Spleen (tissue), 7 donors: ENCODE measurements around the gene CASTOR2.

Experiments used
- POLR2A ChIP-seq, 3 donors: fragments of 450-650 bp; IDR thresholded peaks; one replicate each; pipeline ENCODE4 v1.5.1; 2017; ENCODE audit warnings: antibody characterized with exemption in 3 of 3, mild to moderate bottlenecking in 1 of 3
- TF ChIP-seq, protein P1 (sequence below), 11 experiments: fragments of 200-600 bp in 7 of 11; fragments of 450-650 bp in 4 of 11; sonication (generic) in 4 of 11; IDR thresholded peaks in 8 of 11; conservative IDR thresholded peaks in 3 of 11; 1 replicate in 7 of 11; 2 replicates in 4 of 11; pipeline versions ENCODE4 v1.4.0 to v1.8.0; 2016 to 2021; ENCODE audit warnings: antibody characterized with exemption in 11 of 11, inconsistent platforms in 4 of 11, mild to moderate bottlenecking in 1 of 11
- donor health status: DM: no; HTN: no; CAD: no; lungs with moderate emphysema.
- donor health status: DM: no; HTN: no; CAD: no.
- donor health status: DM: no; HTN: no; CAD: no.

- TF ChIP-seq, protein P1, sequence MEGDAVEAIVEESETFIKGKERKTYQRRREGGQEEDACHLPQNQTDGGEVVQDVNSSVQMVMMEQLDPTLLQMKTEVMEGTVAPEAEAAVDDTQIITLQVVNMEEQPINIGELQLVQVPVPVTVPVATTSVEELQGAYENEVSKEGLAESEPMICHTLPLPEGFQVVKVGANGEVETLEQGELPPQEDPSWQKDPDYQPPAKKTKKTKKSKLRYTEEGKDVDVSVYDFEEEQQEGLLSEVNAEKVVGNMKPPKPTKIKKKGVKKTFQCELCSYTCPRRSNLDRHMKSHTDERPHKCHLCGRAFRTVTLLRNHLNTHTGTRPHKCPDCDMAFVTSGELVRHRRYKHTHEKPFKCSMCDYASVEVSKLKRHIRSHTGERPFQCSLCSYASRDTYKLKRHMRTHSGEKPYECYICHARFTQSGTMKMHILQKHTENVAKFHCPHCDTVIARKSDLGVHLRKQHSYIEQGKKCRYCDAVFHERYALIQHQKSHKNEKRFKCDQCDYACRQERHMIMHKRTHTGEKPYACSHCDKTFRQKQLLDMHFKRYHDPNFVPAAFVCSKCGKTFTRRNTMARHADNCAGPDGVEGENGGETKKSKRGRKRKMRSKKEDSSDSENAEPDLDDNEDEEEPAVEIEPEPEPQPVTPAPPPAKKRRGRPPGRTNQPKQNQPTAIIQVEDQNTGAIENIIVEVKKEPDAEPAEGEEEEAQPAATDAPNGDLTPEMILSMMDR (IDR thresholded peaks at IDR 0.05 in 8 of 11, conservative IDR thresholded peaks at IDR 0.05 in 3 of 11) = no peak
- TF ChIP-seq POLR2A (IDR thresholded peaks at IDR 0.05) = no peak
Observed at GRCh38 chr7:75042831-75043703, 78.6 kb downstream of the CASTOR2 start.
